ENCODE measurements around the gene GNGT2.

GNGT2 gene

GRCh38 chr17:49249890-49250522 lies 39.6 kb upstream of the GNGT2 start:
- no peak overlapping the region for H3K4me3 ChIP-seq (ENCODE audit: control insufficient read depth, low read depth, low read length)
- no peak for DNase-seq (ENCODE audit: low read depth)
- no peak for TF ChIP-seq CTCF (IDR thresholded peaks at IDR 0.05; ENCODE audit: control insufficient read depth, insufficient read depth, low read depth, low read length, missing control alignments)

GRCh38 chr17:49249292-49249794 lies 39.0 kb upstream of the GNGT2 start:
- H3K4me3 ChIP-seq (ENCODE audit: control insufficient read depth, low read depth, low read length): no peak overlapping the region
- DNase-seq (ENCODE audit: low read depth): no peak
- TF ChIP-seq CTCF (IDR thresholded peaks at IDR 0.05; ENCODE audit: control insufficient read depth, insufficient read depth, low read depth, low read length, missing control alignments): no peak

GRCh38 chr17:49247944-49248343 lies 37.6 kb upstream of the GNGT2 start:
- no peak overlapping the region for H3K4me3 ChIP-seq (ENCODE audit: control insufficient read depth, low read depth, low read length)
- TF ChIP-seq CTCF (IDR thresholded peaks at IDR 0.05; ENCODE audit: control insufficient read depth, insufficient read depth, low read depth, low read length, missing control alignments): no peak
- DNase-seq (ENCODE audit: low read depth): no peak

GRCh38 chr17:49244839-49245238 lies 34.5 kb upstream of the GNGT2 start:
- H3K4me3 ChIP-seq (ENCODE audit: control insufficient read depth, low read depth, low read length): no peak overlapping the region
- no peak for TF ChIP-seq CTCF (IDR thresholded peaks at IDR 0.05; ENCODE audit: control insufficient read depth, insufficient read depth, low read depth, low read length, missing control alignments)
- DNase-seq (ENCODE audit: low read depth): no peak

- no peak for TF ChIP-seq CTCF (IDR thresholded peaks at IDR 0.05; ENCODE audit: control insufficient read depth, insufficient read depth, low read depth, low read length, missing control alignments)
- H3K4me3 ChIP-seq (ENCODE audit: control insufficient read depth, low read depth, low read length): no peak overlapping the region
- no peak for DNase-seq (ENCODE audit: low read depth)
These were observed 32.4 kb upstream of the GNGT2 start for GRCh38 chr17:49242813-49243212.

- no peak overlapping the region for H3K4me3 ChIP-seq (ENCODE audit: control insufficient read depth, low read depth, low read length)
- TF ChIP-seq CTCF (IDR thresholded peaks at IDR 0.05; ENCODE audit: control insufficient read depth, insufficient read depth, low read depth, low read length, missing control alignments): no peak
- DNase-seq (ENCODE audit: low read depth): no peak
These were observed 31.5 kb upstream of the GNGT2 start for GRCh38 chr17:49241692-49242397.

All from AG09309 (cell line).